ENCODE measurements around the gene PKIB.
"Not testable (repeated sequence)": the region's sequence is repeated elsewhere in the genome, so short reads cannot be mapped to it uniquely, and the experiment has no call there.

The PKIB gene
- 0.16 to 3.0 (median 0.65) reads per million in 18 experiments for total RNA-seq

GRCh38 chr6:122609881-122610689, at the start of gene PKIB:
Gene PKIB, plus strand, starts transcription at chr6:122610405. Its CDS starts 107,390 bp downstream, at chr6:122717795.
- DNase-seq, result peak; percentile 56 to 67

- no peak for DNase-seq
These were observed 46.7 kb upstream of the PKIB start for GRCh38 chr6:122563364-122564052.

- DNase-seq, result no peak
These were observed 46.0 kb upstream of the PKIB start for GRCh38 chr6:122564230-122564629.

- DNase-seq, result no peak
These were observed 44.5 kb upstream of the PKIB start for GRCh38 chr6:122565708-122566107.

GRCh38 chr6:122567034-122567433, 43.2 kb upstream of the PKIB start:
- no peak for DNase-seq

GRCh38 chr6:122568350-122568749, 41.9 kb upstream of the PKIB start:
- no peak for DNase-seq

- no peak for DNase-seq
These were observed 41.4 kb upstream of the PKIB start for GRCh38 chr6:122568797-122569221.

- no peak for DNase-seq
These were observed 40.9 kb upstream of the PKIB start for GRCh38 chr6:122569230-122569771.

- DNase-seq, result no peak
These were observed 38.3 kb upstream of the PKIB start for GRCh38 chr6:122571888-122572287.

- DNase-seq, result no peak
These were observed 33.3 kb upstream of the PKIB start for GRCh38 chr6:122576888-122577287.

GRCh38 chr6:122578961-122579360, 31.2 kb upstream of the PKIB start:
- DNase-seq, result no peak

- no peak for DNase-seq
These were observed 29.5 kb upstream of the PKIB start for GRCh38 chr6:122580737-122581136.

GRCh38 chr6:122589115-122589514, 21.1 kb upstream of the PKIB start:
- no peak for DNase-seq

GRCh38 chr6:122598295-122598694, 11.9 kb upstream of the PKIB start:
- DNase-seq, result not testable (repeated sequence)

- no peak for DNase-seq
These were observed 5.5 kb upstream of the PKIB start for GRCh38 chr6:122604676-122605075.

GRCh38 chr6:122610690-122611455, 668 bp downstream of the PKIB start:
- DNase-seq, result peak; percentile 30 to 43

- DNase-seq, result no peak
These were observed 2.6 kb downstream of the PKIB start for GRCh38 chr6:122612838-122613237.

- DNase-seq, result no peak
These were observed 4.1 kb downstream of the PKIB start for GRCh38 chr6:122614303-122614702.

GRCh38 chr6:122615409-122615808, 5.2 kb downstream of the PKIB start:
- DNase-seq, result no peak

GRCh38 chr6:122616877-122617276, 6.7 kb downstream of the PKIB start:
- DNase-seq, result no peak

- DNase-seq, result no peak
These were observed 9.1 kb downstream of the PKIB start for GRCh38 chr6:122619309-122619708.

- no peak for DNase-seq
These were observed 10.2 kb downstream of the PKIB start for GRCh38 chr6:122620428-122620827.

- no peak for DNase-seq
These were observed 10.7 kb downstream of the PKIB start for GRCh38 chr6:122620902-122621301.
